Epidermal melanocyte (primary cell): ENCODE measurements around the gene CENPS.
"Not testable (repeated sequence)": the region's sequence is repeated elsewhere in the genome, so short reads cannot be mapped to it uniquely, and the experiment has no call there.

Source experiments
- DNase-seq: peaks from one replicate; pipeline ENCODE4 v3.0.0; 2011; ENCODE audit warnings: low spot score; ENCODE audit not compliant: insufficient read length

CENPS gene

GRCh38 chr1:10419351-10419750 lies 10.9 kb upstream of the CENPS start:
- DNase-seq = no peak

GRCh38 chr1:10421637-10422036 lies 8.6 kb upstream of the CENPS start:
- no peak for DNase-seq

- peak; percentile 21 for DNase-seq
Observed at GRCh38 chr1:10424034-10424433, 6.2 kb upstream of the CENPS start.

- no peak for DNase-seq
Observed at GRCh38 chr1:10424651-10425050, 5.6 kb upstream of the CENPS start.

GRCh38 chr1:10425826-10426534 lies 4.3 kb upstream of the CENPS start:
- DNase-seq = not testable (repeated sequence)

- not testable (repeated sequence) for DNase-seq
Observed at GRCh38 chr1:10426535-10426848, 3.7 kb upstream of the CENPS start.

GRCh38 chr1:10428984-10429383 lies 1.2 kb upstream of the CENPS start:
- no peak for DNase-seq

- no peak for DNase-seq
Observed at GRCh38 chr1:10429868-10430215, 391 bp upstream of the CENPS start.

- DNase-seq = no peak
Observed at GRCh38 chr1:10431070-10431730, 967 bp downstream of the CENPS start.

GRCh38 chr1:10432910-10433700 lies 2.9 kb downstream of the CENPS start:
- DNase-seq = no peak

GRCh38 chr1:10433790-10434189 lies 3.6 kb downstream of the CENPS start:
- no peak for DNase-seq

- no peak for DNase-seq
Observed at GRCh38 chr1:10434590-10434989, 4.4 kb downstream of the CENPS start.

GRCh38 chr1:10437052-10437451 lies 6.8 kb downstream of the CENPS start:
- DNase-seq = no peak

- no peak for DNase-seq
Observed at GRCh38 chr1:10438677-10439163, 8.5 kb downstream of the CENPS start.

GRCh38 chr1:10440305-10440704 lies 10.1 kb downstream of the CENPS start:
- DNase-seq = no peak

- DNase-seq = no peak
Observed at GRCh38 chr1:10440794-10441193, 10.6 kb downstream of the CENPS start.

- DNase-seq = no peak
Observed at GRCh38 chr1:10444248-10444647, 14.0 kb downstream of the CENPS start.

- no peak for DNase-seq
Observed at GRCh38 chr1:10444795-10445397, 14.7 kb downstream of the CENPS start.

GRCh38 chr1:10446790-10447422 lies 16.7 kb downstream of the CENPS start:
- no peak for DNase-seq

- no peak for DNase-seq
Observed at GRCh38 chr1:10449751-10450150, 19.5 kb downstream of the CENPS start, which contains the start of gene CORT. TSS of gene CORT (plus strand) at chr1:10450031. CDS start at chr1:10450224, 193 bp downstream.

- no peak for DNase-seq
Observed at GRCh38 chr1:10450156-10450814, 20.1 kb downstream of the CENPS start.
